Fibroblast of lung (primary cell): ENCODE data around the gene GPR75.
"Not testable (repeated sequence)": the region's sequence is repeated elsewhere in the genome, so short reads cannot be mapped to it uniquely, and the experiment has no call there.

Source experiments
- EZH2 ChIP-seq: IDR thresholded peaks from 2 replicates; pipeline ENCODE4 v1.5.1; 2012; ENCODE audit warnings: low read length, control low read depth, mild to moderate bottlenecking; ENCODE audit errors: missing control alignments
- TF ChIP-seq, protein P1 (sequence below), 2 donors: IDR thresholded peaks in 1 of 2; conservative IDR thresholded peaks in 1 of 2; 1 replicate in 1 of 2; 2 replicates in 1 of 2; pipeline ENCODE4 v1.5.1; 2011 to 2012; ENCODE audit warnings: low read length in 2 of 2, control low read depth in 1 of 2, inconsistent platforms in 1 of 2, low read depth in 1 of 2, mild to moderate bottlenecking in 1 of 2

DNA sequence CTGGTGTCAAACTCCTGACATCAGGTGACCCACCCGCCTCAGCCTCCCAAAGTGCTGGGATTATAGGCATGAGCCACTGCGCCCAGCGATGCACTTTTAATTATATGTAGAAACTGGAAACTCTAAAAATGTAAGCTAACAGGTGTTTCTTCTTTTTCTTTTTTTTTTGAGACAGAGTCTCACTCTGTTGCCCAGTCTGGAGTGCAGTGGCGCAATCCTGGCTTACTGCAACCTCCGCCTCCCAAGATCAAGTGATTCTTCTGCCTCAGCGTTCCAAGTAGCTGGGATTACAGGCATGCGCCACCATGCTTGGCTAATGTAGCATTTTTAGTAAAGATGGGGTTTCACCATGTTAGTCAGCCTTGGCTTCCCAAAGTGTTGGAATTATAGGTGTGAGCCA is 18.1 kb downstream of the GPR75 start:
- TF ChIP-seq, protein P1, sequence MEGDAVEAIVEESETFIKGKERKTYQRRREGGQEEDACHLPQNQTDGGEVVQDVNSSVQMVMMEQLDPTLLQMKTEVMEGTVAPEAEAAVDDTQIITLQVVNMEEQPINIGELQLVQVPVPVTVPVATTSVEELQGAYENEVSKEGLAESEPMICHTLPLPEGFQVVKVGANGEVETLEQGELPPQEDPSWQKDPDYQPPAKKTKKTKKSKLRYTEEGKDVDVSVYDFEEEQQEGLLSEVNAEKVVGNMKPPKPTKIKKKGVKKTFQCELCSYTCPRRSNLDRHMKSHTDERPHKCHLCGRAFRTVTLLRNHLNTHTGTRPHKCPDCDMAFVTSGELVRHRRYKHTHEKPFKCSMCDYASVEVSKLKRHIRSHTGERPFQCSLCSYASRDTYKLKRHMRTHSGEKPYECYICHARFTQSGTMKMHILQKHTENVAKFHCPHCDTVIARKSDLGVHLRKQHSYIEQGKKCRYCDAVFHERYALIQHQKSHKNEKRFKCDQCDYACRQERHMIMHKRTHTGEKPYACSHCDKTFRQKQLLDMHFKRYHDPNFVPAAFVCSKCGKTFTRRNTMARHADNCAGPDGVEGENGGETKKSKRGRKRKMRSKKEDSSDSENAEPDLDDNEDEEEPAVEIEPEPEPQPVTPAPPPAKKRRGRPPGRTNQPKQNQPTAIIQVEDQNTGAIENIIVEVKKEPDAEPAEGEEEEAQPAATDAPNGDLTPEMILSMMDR (conservative IDR thresholded peaks at IDR 0.05 in 1 of 2, IDR thresholded peaks at IDR 0.05 in 1 of 2; ENCODE audit: low read depth in 1 of 2, low read length in 2 of 2) = not testable (repeated sequence)
- TF ChIP-seq EZH2 = not testable (repeated sequence)
